OCI-LY7 (cell line): ENCODE data around the gene ARHGAP21. TPM values are rescaled to one million over a fixed set of nuclear protein-coding genes. Genes with fewer than 3 reads are reported as not detected.

Experiments
- BruUV-seq: library from RNA; stranded (reverse); fragments of 400-500 nt; replicated peaks from 2 replicates; lab custom pipeline; 2021; lab: Mats Ljungman, UMichigan
- CTCF ChIA-PET: fragments of 300-600 bp; sonication (Branson Sonifier 250); formaldehyde crosslinking; loops from one replicate; lab custom pipeline; 2022; ENCODE audit warnings: antibody characterized with exemption; ENCODE audit not compliant: unreplicated experiment; lab: Charles Lee
- POLR2A ChIA-PET: fragments of 300-600 bp; sonication (Branson Sonifier 250); formaldehyde crosslinking; loops from one replicate; lab custom pipeline; 2022; ENCODE audit warnings: antibody characterized with exemption; lab: Charles Lee
- DNase-seq: peaks from one replicate; pipeline ENCODE4 v3.0.0-alpha.2; 2015; ENCODE audit warnings: low spot score
- H2AFZ ChIP-seq: fragments of 200-600 bp; sonication (generic), shearing (Covaris generic); 2 replicates; pipeline ENCODE4 v1.6.1; 2014; ENCODE audit warnings: mild to moderate bottlenecking, antibody characterized with exemption, low read length, moderate library complexity
- H3K27ac ChIP-seq: fragments of 200-600 bp; sonication (generic); 2 replicates; pipeline ENCODE4 v1.5.1; 2014; ENCODE audit warnings: mixed run types, low read depth, mild to moderate bottlenecking, moderate library complexity, low read length, inconsistent platforms; ENCODE audit not compliant: poor library complexity, severe bottlenecking
- H3K36me3 ChIP-seq: fragments of 200-600 bp; sonication (generic); 2 replicates; pipeline ENCODE4 v1.6.1; 2014; ENCODE audit warnings: mild to moderate bottlenecking, antibody characterized with exemption, low read length, moderate library complexity, mixed read lengths; ENCODE audit not compliant: insufficient read depth
- H3K4me1 ChIP-seq: fragments of 200-600 bp; sonication (generic); 2 replicates; pipeline ENCODE4 v1.5.1; 2014; ENCODE audit warnings: mild to moderate bottlenecking, low read length; ENCODE audit not compliant: insufficient read depth, poor library complexity, severe bottlenecking
- H3K4me2 ChIP-seq: fragments of 200-600 bp; sonication (generic); 2 replicates; pipeline ENCODE4 v1.6.1; 2014; ENCODE audit warnings: mild to moderate bottlenecking, low read length
- H3K4me3 ChIP-seq: fragments of 200-600 bp; sonication (generic); 2 replicates; pipeline ENCODE4 v1.5.1; 2014; ENCODE audit warnings: mild to moderate bottlenecking, low read depth, low read length; ENCODE audit not compliant: poor library complexity, severe bottlenecking
- H3K79me2 ChIP-seq: fragments of 200-600 bp; sonication (generic); 2 replicates; pipeline ENCODE4 v1.6.1; 2016; ENCODE audit warnings: low read depth, mild to moderate bottlenecking, low read length, moderate library complexity, mixed read lengths; ENCODE audit not compliant: insufficient read depth
- H3K9me2 ChIP-seq: fragments of 200-600 bp; sonication (generic); 2 replicates; pipeline ENCODE4 v1.6.1; 2016; ENCODE audit warnings: mild to moderate bottlenecking, low read length, mixed read lengths; ENCODE audit not compliant: insufficient read depth
- H3K9me3 ChIP-seq: fragments of 200-600 bp; sonication (generic); 2 replicates; pipeline ENCODE4 v1.6.1; 2014; ENCODE audit warnings: mild to moderate bottlenecking, mixed run types, low read length, mixed read lengths
- H4K20me1 ChIP-seq: fragments of 200-600 bp; sonication (generic); 2 replicates; pipeline ENCODE4 v1.6.1; 2014; ENCODE audit warnings: mild to moderate bottlenecking, antibody characterized with exemption, low read length, moderate library complexity, mixed read lengths; ENCODE audit not compliant: insufficient read depth
- EZH2phosphoT487 ChIP-seq: fragments of 200-600 bp; sonication (generic); IDR thresholded peaks from 2 replicates; pipeline ENCODE4 v1.6.1; 2018; ENCODE audit warnings: low read depth, borderline replicate concordance, mild to moderate bottlenecking, mixed run types, antibody characterized with exemption, low read length, moderate library complexity, mixed read lengths
- intact Hi-C: fragments of 100-400 bp; cut with micrococcal nuclease; formaldehyde crosslinking; loops from one replicate; pipeline ENCODE4 v1.10.0; 2022; ENCODE audit not compliant: unreplicated experiment
- total RNA-seq, 2 experiments: library from RNA; depleted of rRNA in 1 of 2; stranded (reverse); fragments of >200 nt in 1 of 2; shearing (Covaris generic) in 1 of 2; gene quantifications; 2 replicates each; pipeline ENCODE4 v1.2.3, GENCODE V29; 2014 to 2022
- TF ChIP-seq, protein P1 (sequence below): fragments of 200-600 bp; sonication (generic); conservative IDR thresholded peaks from 2 replicates; pipeline ENCODE4 v1.5.1; 2014; ENCODE audit warnings: mild to moderate bottlenecking, antibody characterized with exemption, low read length, moderate library complexity, mixed read lengths

ARHGAP21 gene
- total RNA-seq, 2 experiments from 2014 or later, result 24.2 to 44.9 TPM

- Histone ChIP-seq H3K4me1 (no peaks in the 10 kb centered on the region), H3K9me3 (no peaks in the 10 kb centered on the region), H3K4me2 (no peak overlapping the region), H3K79me2 (no peaks in the 10 kb centered on the region), H4K20me1 (no peaks in the 10 kb centered on the region), H3K36me3 (no peaks in the 10 kb centered on the region), H2AFZ (no peak overlapping the region), H3K27ac (no peak overlapping the region), H3K4me3 (no peak overlapping the region), H3K9me2 (no peaks in the 10 kb centered on the region)
- DNase-seq, result no peak
- TF ChIP-seq EZH2phosphoT487, result no peak
- TF ChIP-seq, protein P1, sequence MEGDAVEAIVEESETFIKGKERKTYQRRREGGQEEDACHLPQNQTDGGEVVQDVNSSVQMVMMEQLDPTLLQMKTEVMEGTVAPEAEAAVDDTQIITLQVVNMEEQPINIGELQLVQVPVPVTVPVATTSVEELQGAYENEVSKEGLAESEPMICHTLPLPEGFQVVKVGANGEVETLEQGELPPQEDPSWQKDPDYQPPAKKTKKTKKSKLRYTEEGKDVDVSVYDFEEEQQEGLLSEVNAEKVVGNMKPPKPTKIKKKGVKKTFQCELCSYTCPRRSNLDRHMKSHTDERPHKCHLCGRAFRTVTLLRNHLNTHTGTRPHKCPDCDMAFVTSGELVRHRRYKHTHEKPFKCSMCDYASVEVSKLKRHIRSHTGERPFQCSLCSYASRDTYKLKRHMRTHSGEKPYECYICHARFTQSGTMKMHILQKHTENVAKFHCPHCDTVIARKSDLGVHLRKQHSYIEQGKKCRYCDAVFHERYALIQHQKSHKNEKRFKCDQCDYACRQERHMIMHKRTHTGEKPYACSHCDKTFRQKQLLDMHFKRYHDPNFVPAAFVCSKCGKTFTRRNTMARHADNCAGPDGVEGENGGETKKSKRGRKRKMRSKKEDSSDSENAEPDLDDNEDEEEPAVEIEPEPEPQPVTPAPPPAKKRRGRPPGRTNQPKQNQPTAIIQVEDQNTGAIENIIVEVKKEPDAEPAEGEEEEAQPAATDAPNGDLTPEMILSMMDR, result no peak
- intact Hi-C loops, result no loop called here
- no TSS peak for BruUV-seq
- POLR2A ChIA-PET, result no interaction called here
- CTCF ChIA-PET, result no interaction called here
These were observed 155.6 kb downstream of the ARHGAP21 start for GRCh38 chr10:24568042-24568441.

DNA sequence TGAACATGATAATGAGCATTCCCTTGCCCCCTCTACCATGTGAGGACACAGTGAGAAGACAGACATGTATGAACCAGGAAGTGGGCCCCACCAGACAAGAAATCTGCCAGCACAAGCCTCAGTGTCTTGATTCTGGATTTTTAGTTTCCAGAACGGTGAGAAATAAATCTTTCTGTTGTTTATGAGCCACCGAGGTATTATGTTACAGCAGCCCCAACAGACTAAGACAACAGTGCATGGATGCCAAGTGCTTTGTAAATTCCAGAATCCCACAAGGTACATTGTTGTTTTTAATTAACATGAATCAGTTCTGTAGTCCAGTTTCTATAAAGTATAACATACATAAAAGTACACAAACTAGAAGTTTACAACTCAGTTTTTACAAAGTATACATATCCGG is 162.2 kb downstream of the ARHGAP21 start:
- CTCF ChIA-PET, result no interaction called here
- no peak for TF ChIP-seq EZH2phosphoT487
- TF ChIP-seq, protein P1, result no peak
- H3K27ac ChIP-seq, result no peak overlapping the region
- no peak overlapping the region for H2AFZ ChIP-seq
- no peaks in the 10 kb centered on the region for H3K36me3 ChIP-seq
- no peaks in the 10 kb centered on the region for H3K9me3 ChIP-seq
- no peak overlapping the region for H3K4me2 ChIP-seq
- no peaks in the 10 kb centered on the region for H3K79me2 ChIP-seq
- H4K20me1 ChIP-seq, result no peaks in the 10 kb centered on the region
- H3K4me3 ChIP-seq, result no peak overlapping the region
- BruUV-seq, result no TSS peak
- DNase-seq, result no peak
- POLR2A ChIA-PET, result no interaction called here
- H3K4me1 ChIP-seq, result no peaks in the 10 kb centered on the region
- no peaks in the 10 kb centered on the region for H3K9me2 ChIP-seq
- intact Hi-C loops, result no loop called here

GRCh38 chr10:24556750-24557742 is 166.6 kb downstream of the ARHGAP21 start:
- POLR2A ChIA-PET, result no interaction called here
- no peak overlapping the region for H3K4me2 ChIP-seq
- DNase-seq, result peak; percentile 65
- no peaks in the 10 kb centered on the region for H4K20me1 ChIP-seq
- intact Hi-C loops, result loop anchor here (2.0 kb wide), 1 partner anchor 562 kb away; no protein-coding TSS in a partner anchor
- no peak overlapping the region for H2AFZ ChIP-seq
- H3K9me2 ChIP-seq, result no peaks in the 10 kb centered on the region
- CTCF ChIA-PET, result no interaction called here
- H3K4me3 ChIP-seq, result no peak overlapping the region
- H3K36me3 ChIP-seq, result no peaks in the 10 kb centered on the region
- no peaks in the 10 kb centered on the region for H3K4me1 ChIP-seq
- H3K27ac ChIP-seq, result no peak overlapping the region
- TF ChIP-seq, protein P1, result peak; percentile 78
- TF ChIP-seq EZH2phosphoT487, result no peak
- H3K79me2 ChIP-seq, result no peaks in the 10 kb centered on the region
- H3K9me3 ChIP-seq, result no peaks in the 10 kb centered on the region
- BruUV-seq, result no TSS peak
